ENCODE data around the gene UCKL1.
A peak's percentile ranks its signal among the peaks of the same experiment; 100 is the strongest.

Gene UCKL1

GRCh38 chr20:63957004-63957689, 931 bp upstream of the UCKL1 start:
- no peak for DNase-seq (ENCODE audit: low read depth)
- no peak for TF ChIP-seq CTCF (IDR thresholded peaks at IDR 0.05; ENCODE audit: low read depth, low read length, missing control alignments)
- H3K4me3 ChIP-seq (ENCODE audit: low read depth, low read length): peak overlapping the region; percentile 55

GRCh38 chr20:63956664-63957003, 418 bp upstream of the UCKL1 start:
- DNase-seq (ENCODE audit: low read depth): no peak
- TF ChIP-seq CTCF (IDR thresholded peaks at IDR 0.05; ENCODE audit: low read depth, low read length, missing control alignments): no peak
- peak overlapping the region; percentile 55 for H3K4me3 ChIP-seq (ENCODE audit: low read depth, low read length)

- DNase-seq (ENCODE audit: low read depth): no peak
- H3K4me3 ChIP-seq (ENCODE audit: low read depth, low read length): peak overlapping the region; percentile 100
- TF ChIP-seq CTCF (IDR thresholded peaks at IDR 0.05; ENCODE audit: low read depth, low read length, missing control alignments): peak; percentile 34
Observed at GRCh38 chr20:63955281-63955826, 862 bp downstream of the UCKL1 start.

- DNase-seq (ENCODE audit: low read depth): no peak
- no peak overlapping the region for H3K4me3 ChIP-seq (ENCODE audit: low read depth, low read length)
- no peak for TF ChIP-seq CTCF (IDR thresholded peaks at IDR 0.05; ENCODE audit: low read depth, low read length, missing control alignments)
Observed at GRCh38 chr20:63953764-63954429, 2.3 kb downstream of the UCKL1 start.

- no peak overlapping the region for H3K4me3 ChIP-seq (ENCODE audit: low read depth, low read length)
- TF ChIP-seq CTCF (IDR thresholded peaks at IDR 0.05; ENCODE audit: low read depth, low read length, missing control alignments): no peak
- DNase-seq (ENCODE audit: low read depth): no peak
Observed at GRCh38 chr20:63952769-63953168, 3.4 kb downstream of the UCKL1 start.

GRCh38 chr20:63952210-63952535, 4.0 kb downstream of the UCKL1 start:
- DNase-seq (ENCODE audit: low read depth): no peak

More at GRCh38 chr20:63952210-63952535, 4.0 kb downstream of the UCKL1 start:
- no peak for TF ChIP-seq CTCF (IDR thresholded peaks at IDR 0.05; ENCODE audit: low read depth, low read length, missing control alignments)
- no peak overlapping the region for H3K4me3 ChIP-seq (ENCODE audit: low read depth, low read length)
